NCI-H187 (cell line): ENCODE measurements around the gene HEATR3.
"Not testable (repeated sequence)": the region's sequence is repeated elsewhere in the genome, so short reads cannot be mapped to it uniquely, and the experiment has no call there.

Experiments used
- DNase-seq, 2 experiments: peaks; one replicate each; lab custom pipeline; 2025; lab: John Stamatoyannopoulos, UW

HEATR3 gene

DNA sequence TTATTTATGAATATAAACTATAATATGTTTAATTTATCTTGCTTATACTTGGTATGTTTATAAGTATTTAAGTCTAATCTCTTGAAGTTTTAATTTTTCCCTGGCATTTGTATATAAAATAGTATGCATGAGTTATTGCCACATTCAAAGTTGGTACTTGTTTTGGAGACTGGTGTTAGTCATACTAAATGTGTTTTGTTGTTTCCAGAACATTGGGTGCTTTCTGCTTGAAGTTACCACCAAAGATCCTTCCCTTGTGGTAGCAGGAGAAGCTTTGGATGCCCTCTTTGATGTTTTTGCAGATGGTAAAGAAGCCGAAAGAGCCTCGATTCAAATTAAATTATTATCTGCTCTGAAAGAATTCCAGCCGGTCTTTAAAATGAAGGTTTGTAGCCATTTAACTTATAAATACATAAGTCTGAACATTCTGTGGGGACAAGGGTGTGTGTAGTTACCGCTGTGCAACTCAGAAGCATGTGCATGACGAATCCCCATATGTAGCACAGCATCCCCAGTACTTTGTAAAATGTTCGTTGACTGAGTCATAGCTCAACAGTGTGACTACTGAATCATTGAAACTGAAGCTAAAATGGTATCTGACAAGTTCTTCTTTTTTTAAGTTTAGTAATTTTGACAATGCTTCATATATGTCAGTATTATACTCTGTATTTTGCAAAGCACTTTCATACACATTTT, 36.4 kb downstream of the HEATR3 start:
- no peak for DNase-seq

DNA sequence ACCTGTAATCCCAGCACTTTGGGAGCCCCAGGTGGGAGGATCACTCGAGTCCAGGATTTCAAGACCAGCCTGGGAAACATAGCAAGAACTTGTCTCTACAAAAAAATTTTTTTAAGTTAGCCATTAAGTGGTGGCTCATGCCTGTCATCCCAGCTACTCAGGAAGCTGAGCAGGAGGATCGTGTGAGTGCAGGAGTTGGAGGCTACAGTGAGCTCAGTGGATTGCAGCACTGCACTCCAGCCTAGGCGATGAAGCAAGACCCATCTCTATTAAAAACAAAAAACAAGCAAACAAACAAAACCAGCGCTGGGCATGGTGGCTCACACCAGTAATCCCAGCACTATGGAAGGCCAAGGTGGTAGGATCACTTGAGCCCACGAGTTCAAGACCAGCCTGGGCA, 38.0 kb downstream of the HEATR3 start:
- no peak for DNase-seq

DNA sequence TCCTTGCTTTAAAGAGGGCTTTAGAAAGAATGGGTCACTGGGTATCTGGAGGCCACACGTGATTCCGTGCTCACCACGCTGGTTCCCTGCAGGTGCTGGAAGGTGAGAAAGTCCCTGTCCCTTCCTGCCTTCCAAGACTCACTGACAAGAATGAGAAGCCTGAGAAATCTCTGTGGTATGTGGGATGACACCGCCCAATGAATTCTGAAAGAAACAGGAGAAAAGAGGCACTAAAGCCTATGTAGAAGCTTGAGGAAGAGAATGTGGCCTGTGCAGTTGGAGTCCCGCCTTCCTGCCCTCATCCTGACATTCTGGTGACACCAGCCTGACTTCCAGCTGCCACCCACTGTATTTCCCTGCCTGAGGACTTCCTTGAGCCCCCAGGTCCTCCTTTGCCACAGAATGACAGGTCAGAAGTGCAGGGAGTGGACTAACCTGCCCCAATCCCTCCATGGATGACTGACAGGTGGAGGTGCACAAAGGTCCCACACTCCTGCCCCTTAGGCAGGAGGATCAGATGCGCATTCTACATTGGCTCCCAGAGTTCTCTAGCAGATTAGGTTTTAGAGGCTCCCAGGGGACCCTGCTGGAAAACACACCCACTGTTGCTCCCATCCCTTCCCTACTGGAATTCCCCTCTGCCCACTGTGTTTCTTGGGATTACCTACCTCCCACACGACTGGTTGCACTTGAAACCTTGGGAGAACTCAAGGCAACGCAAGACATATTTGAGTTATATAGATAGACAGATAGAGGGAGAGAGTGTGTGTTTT, 48.8 kb downstream of the HEATR3 start:
- DNase-seq, result no peak

DNA sequence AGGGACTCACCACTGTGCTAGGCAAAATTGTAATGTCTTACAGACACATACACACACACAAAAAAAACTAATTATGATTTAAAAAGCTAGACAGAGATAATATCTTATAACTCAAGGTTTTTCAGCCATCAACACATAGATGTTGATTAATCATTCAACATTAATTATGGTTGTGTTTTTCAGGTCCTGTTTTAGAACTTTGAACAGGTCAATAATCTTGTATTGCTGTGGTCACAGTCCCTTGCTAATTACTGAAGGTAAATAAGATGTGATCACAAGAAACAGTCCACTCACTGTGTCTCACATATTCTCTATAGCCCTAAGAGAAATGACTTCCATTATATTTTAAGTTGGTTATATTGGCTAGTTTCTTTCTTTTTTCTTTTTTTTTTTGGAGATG, 54.9 kb downstream of the HEATR3 start:
- no peak for DNase-seq

DNA sequence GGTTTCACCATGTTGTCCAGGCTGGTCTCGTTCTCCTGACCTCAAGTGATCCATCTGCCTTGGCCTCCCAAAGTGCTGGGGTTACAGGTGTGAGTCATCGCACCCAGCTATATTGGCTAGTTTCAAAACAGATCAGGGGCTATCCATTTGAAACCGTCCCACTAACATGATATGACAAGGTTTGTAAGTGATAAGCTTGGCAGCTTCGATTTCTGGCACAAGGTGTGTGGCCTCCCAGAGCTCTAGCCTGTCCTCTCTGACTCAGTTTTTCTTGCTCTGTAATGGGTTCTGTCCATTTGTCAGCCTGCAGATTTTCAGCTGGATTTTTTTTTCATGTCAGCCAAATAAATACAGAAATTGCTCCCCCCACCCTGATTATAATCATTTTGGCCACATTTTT, 55.5 kb downstream of the HEATR3 start:
- no peak for DNase-seq

DNA sequence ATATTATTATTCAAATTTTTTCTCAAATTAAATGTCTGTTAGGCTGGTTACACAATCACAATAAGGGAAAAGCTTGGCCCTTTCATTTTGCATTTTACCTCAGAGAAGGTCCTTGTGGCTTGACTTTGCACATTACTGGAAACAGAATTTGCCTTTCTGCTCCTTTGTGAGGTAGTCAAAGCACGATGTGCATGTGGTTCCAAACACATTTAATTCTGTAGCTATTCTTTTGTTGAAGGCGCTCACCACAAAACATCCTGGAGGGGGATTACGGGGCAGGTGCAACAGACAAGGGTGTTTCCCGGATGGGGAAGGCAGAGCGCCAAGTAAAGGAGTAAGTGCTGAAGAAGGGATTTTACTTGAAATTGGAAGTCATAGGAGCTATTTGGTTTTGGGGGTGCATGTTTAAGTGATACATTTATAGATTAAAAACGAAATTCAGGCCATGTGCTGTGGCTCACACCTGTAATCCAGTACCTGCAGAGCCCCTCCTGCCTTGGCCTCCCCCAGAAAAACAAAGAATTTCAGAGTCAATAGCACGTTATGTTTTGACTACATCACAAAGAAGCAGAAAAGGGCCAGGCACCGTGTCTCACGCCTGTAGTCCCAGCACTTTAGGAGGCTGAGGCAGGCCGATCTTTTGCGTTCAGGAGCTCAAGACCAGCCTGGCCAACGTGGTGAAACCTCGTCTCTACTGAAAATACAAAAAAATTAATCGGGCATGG, 56.1 kb downstream of the HEATR3 start:
- no peak for DNase-seq

DNA sequence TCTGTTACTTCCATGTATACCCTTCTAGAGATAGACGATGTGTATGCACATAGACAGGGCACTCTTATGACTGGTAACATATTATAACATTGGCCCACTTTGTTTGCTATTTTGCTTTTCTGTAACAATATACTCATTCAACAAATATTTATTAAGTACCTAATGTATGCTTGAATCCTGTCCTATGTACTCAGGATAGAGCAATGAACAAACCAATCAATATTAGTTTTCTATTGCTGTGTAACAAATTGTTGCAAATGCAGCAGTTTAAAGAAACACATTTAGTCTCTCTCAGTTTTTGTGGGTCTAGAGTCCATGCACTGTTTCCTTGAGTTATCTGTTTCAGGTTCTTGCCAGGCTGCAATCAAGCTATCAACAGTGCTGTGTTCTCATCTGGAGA, 57.6 kb downstream of the HEATR3 start:
- DNase-seq, result no peak

DNA sequence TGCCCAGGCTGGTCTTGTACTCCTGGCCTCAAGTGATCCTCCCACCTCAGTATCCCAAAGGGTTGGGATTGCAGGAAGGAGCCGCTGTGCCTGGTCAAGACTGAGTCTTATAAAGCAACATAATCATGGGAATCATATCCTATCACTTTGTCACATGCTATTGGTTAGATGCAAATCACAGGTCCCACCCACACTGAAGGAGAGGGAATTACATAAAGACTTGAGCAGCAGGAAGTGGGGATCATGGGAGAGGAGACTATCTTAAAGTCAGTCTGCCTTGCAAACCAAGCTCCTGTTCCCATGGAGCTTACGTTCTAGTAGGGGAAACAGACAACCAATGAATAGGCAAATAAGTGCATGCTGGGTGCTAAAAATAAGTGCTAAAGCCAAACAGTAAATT, 59.0 kb downstream of the HEATR3 start:
- DNase-seq, result no peak

DNA sequence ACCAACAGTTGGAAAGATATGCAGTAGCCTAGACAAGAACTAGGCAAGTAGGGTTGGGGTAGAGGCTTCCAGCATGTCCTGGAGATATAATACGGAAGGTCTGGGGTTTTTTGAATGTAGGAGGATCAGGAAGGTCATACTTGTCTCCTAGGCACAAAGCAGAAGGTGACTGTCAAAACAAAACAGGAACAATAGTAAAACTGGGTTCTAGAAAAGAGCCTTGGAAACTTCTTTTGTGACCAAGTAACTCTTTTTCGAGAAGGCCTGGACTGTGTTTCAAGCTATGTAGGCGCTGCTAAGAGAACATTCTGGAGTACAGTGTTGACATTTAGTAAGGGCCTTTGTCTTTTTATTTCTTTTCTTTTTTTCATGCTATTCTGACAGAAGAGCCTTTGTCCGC, 60.4 kb downstream of the HEATR3 start:
- no peak for DNase-seq

DNA sequence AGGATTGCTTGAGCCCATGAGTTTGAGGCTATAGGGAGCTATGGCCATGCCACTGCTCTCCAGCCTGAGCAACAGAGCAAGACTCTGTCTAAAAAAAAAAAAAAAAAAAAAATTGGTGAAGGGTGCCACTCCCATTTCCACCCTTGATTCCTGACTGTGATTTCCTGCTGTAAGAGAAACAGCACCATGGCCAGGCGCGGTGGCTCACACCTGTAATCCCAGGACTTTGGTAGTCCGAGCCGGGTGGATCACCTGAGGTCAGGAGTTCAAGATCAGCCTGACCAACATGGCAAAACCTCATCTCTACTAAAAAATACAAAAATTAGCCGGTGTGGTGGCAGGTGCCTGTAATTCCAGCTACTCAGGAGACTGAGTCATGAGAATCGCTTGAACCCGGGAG, 66.8 kb downstream of the HEATR3 start:
- not testable (repeated sequence) for DNase-seq

DNA sequence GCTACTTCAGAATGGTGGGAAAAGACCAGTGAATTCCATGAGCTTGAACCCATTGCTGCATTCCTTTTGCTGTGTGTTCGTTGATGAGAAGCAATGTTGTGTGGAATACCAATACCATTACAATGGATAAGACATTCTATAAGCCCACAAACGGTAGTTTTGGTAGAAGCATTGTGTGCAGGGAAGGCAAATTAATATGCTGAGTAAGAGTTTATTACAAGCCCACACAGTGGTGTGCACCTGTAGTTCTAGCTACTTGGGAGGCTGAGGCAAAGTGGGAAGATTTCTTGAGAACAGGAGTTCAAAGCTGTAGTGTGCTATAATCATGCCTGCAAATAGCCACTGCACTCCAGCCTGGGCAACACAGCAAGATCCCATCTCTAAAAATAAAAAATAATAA, 67.4 kb downstream of the HEATR3 start:
- no peak for DNase-seq

DNA sequence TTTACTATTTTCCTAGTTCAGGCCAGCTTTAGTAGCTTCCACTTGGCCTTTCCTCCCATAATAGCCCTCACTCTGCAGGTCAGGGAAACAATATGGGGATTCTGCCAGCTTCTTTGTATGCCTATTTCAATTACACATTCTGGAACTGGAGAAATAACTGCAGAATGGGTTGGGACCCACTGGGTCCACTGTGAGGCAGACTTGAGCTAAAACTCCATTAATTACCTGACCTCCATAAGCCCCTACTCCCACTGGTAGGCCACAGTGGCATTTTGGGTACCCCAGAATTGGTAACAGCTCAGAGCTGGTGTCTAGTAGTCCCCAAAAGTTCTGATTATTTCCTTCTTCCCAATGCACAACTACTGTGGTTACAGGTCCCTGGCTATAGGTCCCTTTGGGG, 70.6 kb downstream of the HEATR3 start:
- no peak for DNase-seq

DNA sequence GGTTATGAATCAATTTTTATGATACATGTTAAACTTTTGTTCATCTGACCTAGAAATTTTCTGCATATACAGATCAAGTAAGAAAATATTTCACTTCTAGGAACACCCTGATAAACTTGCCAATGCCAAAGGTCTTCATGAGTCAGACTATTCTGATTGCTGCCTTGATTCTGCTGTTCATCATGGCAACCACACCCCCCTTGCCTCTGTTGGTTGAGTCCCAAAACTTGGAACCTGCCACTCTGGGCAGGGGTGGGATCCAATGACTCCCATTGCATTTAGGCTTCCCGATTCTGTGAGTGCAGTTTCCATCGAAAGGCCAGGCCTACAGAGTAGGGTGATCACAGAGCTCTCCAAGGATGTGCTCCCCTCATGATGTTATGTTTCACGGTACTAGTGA, 71.5 kb downstream of the HEATR3 start:
- no peak for DNase-seq

DNA sequence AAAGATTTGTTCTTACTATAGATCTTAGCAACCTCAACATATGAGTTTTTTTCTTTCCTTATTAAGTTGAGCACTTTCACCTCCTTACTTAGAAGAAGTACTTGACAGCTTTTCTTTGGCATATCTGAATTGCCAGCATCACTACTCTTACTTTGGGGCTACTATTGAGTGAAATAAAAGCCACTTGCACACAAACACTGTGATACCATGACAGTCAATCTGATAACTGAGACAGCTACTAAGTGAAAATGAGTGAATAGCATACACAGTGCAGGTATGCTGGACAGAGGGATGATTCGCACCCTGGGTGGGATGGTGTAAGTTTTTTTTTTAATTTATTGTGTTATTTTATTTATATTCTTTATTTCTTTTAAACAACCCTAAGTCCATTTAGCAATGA, 73.8 kb downstream of the HEATR3 start:
- DNase-seq, result no peak

DNA sequence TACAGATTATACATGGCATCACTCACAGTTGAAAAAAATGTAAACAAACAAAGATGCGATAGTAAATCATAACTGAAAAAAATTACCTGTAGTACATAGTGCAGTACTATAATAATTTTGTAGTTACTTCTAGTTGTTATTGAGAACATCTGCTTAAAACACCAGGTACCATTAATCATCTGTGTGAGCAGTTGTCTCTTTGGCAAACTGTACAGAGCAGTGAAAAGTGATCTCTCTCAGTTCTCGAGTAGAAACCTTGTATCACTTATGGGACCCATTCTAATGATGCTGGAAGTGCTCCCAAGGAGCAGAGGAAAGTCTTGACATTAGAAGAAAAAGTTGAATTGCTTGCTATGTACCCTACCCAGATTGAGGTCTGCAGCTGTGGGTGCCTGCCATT, 78.4 kb downstream of the HEATR3 start:
- no peak for DNase-seq

DNA sequence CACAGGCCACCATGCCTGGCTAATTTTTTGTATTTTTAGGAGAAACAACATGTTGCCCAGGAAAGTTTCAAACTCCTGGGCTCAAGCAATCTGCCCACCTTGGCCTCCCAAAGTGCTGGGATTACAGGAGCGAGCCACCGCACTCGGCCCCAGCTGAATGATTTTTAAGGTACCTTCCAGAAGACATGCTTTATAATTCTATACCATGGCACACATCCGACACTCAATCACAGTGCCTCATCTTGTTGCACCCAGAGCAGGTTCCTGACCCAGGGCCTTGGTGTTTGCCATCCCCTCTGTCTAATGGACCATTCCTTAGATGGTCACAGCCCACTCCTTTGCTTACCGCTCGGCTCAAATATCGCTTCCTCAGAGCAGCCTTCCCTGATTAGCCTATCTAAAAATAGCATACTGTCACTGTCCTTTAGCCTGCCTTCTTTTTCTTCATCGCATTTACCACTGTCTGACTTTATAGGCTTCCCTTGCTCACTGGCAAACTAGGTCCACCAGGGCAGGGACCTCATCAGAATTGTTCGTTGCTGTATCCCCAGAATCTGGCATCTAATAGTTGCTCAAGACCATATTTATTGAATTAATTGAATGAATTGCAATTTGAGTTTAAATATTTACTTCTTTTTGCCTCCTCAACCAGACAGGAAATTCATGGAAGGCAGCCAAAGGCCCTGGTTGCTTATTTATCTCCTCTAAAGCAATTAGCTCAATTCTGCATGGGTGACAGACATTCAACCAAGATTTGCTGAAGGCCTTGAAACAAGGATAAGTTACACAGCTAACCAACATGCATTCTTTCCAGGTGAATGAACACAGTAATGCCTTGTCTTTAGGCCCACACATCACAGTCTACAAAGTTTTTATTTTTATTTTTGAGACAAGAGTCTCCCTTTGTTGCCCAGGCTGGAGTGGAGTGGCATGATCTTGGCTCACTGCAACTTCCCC, 81.0 kb downstream of the HEATR3 start:
- DNase-seq, result no peak

DNA sequence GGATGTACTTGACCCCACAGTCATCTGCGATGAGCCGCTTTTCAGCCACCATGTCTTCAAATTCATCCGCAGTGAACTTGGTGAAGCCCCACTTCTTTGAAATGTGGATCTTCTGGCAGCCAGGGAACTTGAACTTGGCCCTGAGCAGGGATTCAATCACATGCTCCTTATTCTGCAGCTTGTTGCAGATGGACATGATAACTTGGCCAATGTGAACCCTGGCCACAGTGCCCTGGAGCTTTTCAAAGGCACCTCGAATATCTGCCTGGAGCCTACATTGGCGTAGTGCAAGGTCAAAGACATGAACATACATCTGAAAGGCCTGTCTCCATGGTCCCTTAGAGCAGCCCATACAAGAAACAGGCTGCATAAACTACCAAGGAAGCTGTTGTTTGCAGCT, 85.6 kb downstream of the HEATR3 start:
- DNase-seq, result no peak

DNA sequence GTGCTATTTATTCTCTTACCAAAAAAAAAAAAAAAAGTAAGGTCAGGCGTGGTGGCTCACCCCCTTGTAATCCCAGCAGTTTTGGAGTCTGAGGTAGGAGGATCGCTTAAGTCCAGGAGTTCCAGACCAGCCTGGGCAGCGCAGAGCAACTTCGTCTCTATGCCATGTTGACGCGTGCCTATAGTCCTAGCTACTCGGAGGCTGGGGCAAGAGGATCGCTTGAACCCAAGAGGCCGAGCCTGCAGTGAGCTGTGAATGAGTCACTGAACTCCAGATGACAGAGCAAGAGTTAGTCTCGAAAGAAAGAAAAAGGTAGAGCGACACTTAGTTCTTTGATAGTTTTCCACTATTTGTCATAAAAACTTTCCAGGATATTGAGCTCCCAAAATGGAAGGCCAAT, 86.0 kb downstream of the HEATR3 start:
- no peak for DNase-seq

DNA sequence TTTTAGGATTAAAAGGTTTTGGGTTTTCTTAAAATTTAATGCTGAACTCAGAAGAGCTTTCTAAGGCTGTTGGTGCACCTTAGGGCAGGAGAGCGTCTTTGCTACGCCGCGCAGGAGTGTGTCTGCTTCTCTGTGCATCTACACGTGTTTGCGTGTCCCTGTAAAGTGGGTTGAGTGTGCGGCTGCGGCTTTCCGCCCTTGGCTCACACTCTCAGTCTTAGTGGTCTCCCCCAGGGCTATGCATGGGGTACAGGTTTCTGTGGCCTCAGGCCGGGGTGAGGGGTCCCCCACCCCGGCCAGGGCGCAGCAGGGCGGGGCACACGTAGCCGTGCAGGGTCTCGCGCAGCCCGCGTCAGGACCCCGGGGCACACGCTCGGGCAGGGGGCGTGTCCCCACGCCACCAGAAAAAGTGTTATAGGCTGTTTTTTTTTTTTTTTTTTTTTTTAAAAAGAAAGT, 86.6 kb downstream of the HEATR3 start:
- DNase-seq, result no peak

DNA sequence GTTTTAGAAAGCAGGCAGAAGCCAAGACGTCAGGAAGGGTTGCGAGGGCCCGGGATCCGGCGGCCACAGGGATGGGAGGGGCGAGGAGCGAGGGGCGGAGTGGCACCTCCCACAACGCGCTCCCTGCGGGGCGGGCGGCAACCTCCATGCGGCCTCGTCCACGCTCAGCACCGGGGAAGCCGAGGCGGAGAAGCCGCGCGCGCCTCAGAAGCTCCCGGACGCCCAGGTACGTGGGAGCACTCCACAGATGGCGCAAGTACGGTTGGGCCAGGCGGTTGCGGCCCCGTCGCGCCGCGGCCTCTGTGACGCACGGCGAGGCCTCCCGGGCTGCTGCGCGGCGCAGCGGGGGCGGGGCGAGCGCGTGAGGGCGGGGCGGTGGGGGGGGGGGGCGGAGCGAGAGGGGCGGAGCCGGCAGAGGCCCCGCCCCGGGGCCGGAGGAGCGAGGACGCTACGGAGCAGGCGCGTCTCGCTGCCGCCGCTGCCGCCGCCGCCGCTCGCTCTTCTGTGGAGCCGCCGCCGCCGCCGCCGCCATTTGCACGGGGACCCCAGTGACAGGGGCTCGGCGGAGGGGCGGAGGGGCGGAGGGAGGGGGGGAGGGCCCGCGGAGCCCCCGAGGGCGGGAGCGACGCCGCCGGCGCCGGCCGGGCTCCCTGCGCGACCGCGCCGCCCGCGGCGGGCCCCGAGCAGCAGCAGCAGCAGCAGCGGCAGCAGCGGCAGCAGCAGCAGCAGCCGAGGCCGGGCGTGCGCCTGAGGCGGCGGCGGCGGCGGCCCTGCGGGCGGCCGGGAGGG, 87.2 kb downstream of the HEATR3 start, which contains the start of gene TENT4B:
Gene TENT4B (plus strand): TSS at position 500 of the 789 bp plus-strand sequence. CDS start 316 bp downstream, outside the sequence.
- DNase-seq, result peak; percentile 33 to 38
